ENCODE data around the gene GNL1. TPM values are rescaled to one million over a fixed set of nuclear protein-coding genes. Genes with fewer than 3 reads are reported as not detected.

Gene GNL1
- total RNA-seq, 1 experiment from 2014 or later, result 94.1 TPM

DNA sequence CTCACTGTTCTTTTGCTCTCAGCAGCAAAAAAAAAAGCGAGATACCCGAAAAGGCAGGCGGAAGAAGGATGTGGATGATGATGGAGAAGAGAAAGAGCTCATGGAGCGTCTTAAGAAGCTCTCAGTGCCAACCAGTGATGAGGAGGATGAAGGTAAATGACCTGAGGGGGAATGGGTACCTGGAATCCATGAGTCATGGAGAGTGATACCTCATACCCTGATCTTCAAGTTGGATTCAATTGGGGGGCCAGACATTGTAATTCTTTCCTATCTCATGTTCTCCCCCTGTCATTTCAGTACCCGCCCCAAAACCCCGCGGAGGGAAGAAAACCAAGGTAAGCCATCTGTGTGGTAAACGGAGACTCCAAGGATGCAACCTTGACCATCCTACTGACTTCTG lies 21.8 kb upstream of the GNL1 start:
- H3K9me3 Mint-ChIP-seq (ENCODE audit: unreplicated experiment), result no peaks in the 10 kb centered on the region
- no peak overlapping the region for H3K4me3 Mint-ChIP-seq (ENCODE audit: unreplicated experiment)
- BruUV-seq (replicated peaks), result no TSS peak
- DNase-seq, result no peak
- H3K27me3 Mint-ChIP-seq (ENCODE audit: insufficient read depth, unreplicated experiment), result no peaks in the 10 kb centered on the region
- TF ChIP-seq CTCF (IDR thresholded peaks at IDR 0.05; ENCODE audit: insufficient read depth in 1 of 2, low read depth in 1 of 2, low read length in 1 of 2, severe bottlenecking in 1 of 2, unreplicated experiment in 1 of 2), result no peak
- Histone ChIP-seq H3K27me3 (replicated peaks; ENCODE audit: control insufficient read depth, insufficient read depth, low read length) (no peaks in the 10 kb centered on the region), H3K36me3 (ENCODE audit: control insufficient read depth, insufficient read depth, low read length) (peaks cover 5% of the 10 kb centered on the region; the same call in 1 of the 2 replicates), H3K4me3 (ENCODE audit: low read depth, low read length) (no peak overlapping the region), H3K4me1 (no peaks in the 10 kb centered on the region), H3K9me3 (no peaks in the 10 kb centered on the region)
- H3K4me1 Mint-ChIP-seq (ENCODE audit: low read depth, unreplicated experiment), result peaks cover 14% of the 10 kb centered on the region
- ChIA-PET POLR2A (no interaction called here), CTCF (interaction anchor here (1.2 kb wide), 1 partner anchor 33 kb away, joined by 3 read pairs; no protein-coding TSS in a partner anchor)
- H3K27ac Mint-ChIP-seq (ENCODE audit: unreplicated experiment), result no peak overlapping the region
- intact Hi-C loops (cut with micrococcal nuclease; ENCODE audit: unreplicated experiment), result no loop called here
- H3K36me3 Mint-ChIP-seq (ENCODE audit: insufficient read depth, unreplicated experiment), result peaks cover 75% of the 10 kb centered on the region

- no TSS peak for BruUV-seq (replicated peaks)
- Histone ChIP-seq H3K4me1 (peaks cover 15% of the 10 kb centered on the region; the same call in 1 of the 2 replicates), H3K36me3 (ENCODE audit: control insufficient read depth, insufficient read depth, low read length) (peaks cover 5% of the 10 kb centered on the region; the same call in 1 of the 2 replicates), H3K9me3 (no peaks in the 10 kb centered on the region), H3K4me3 (ENCODE audit: low read depth, low read length) (no peak overlapping the region), H3K27me3 (replicated peaks; ENCODE audit: control insufficient read depth, insufficient read depth, low read length) (no peaks in the 10 kb centered on the region)
- H3K4me3 Mint-ChIP-seq (ENCODE audit: unreplicated experiment), result no peak overlapping the region
- ChIA-PET CTCF (no interaction called here), POLR2A (no interaction called here)
- H3K4me1 Mint-ChIP-seq (ENCODE audit: low read depth, unreplicated experiment), result peaks cover 37% of the 10 kb centered on the region
- no peaks in the 10 kb centered on the region for H3K9me3 Mint-ChIP-seq (ENCODE audit: unreplicated experiment)
- H3K36me3 Mint-ChIP-seq (ENCODE audit: insufficient read depth, unreplicated experiment), result peaks cover 43% of the 10 kb centered on the region
- no peaks in the 10 kb centered on the region for H3K27me3 Mint-ChIP-seq (ENCODE audit: insufficient read depth, unreplicated experiment)
- no peak for DNase-seq
- intact Hi-C loops (cut with micrococcal nuclease; ENCODE audit: unreplicated experiment), result no loop called here
- no peak for TF ChIP-seq CTCF (IDR thresholded peaks at IDR 0.05; ENCODE audit: insufficient read depth in 1 of 2, low read depth in 1 of 2, low read length in 1 of 2, severe bottlenecking in 1 of 2, unreplicated experiment in 1 of 2)
- H3K27ac Mint-ChIP-seq (ENCODE audit: unreplicated experiment), result no peak overlapping the region
Measured at GRCh38 chr6:30573113-30573512, 16.8 kb upstream of the GNL1 start.

DNA sequence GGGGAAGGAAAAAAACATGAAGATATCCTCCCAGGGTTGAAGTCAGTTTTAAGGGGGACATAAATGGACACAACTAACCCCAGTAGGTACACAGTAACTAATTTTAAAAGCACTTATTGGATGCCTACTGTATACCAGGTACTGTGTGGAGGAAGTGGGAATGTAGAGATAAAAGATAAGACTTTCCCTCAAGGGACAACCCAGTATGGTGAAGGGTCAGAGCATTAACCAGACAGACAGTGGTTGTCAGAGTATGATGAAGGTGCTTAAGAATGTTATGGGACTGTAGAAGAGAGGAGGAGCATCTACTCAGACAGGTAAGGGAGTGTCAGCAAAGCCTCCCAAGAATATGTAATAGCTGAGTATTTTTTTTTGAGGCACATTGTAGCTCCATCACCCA lies 15.9 kb upstream of the GNL1 start:
- Mint-ChIP-seq H3K4me3 (ENCODE audit: unreplicated experiment) (peak overlapping the region; percentile 86), H3K27me3 (ENCODE audit: insufficient read depth, unreplicated experiment) (no peaks in the 10 kb centered on the region), H3K27ac (ENCODE audit: unreplicated experiment) (peak overlapping the region; percentile 93), H3K4me1 (ENCODE audit: low read depth, unreplicated experiment) (peaks cover 32% of the 10 kb centered on the region), H3K9me3 (ENCODE audit: unreplicated experiment) (no peaks in the 10 kb centered on the region), H3K36me3 (ENCODE audit: insufficient read depth, unreplicated experiment) (peaks cover 33% of the 10 kb centered on the region)
- no TSS peak for BruUV-seq (replicated peaks)
- intact Hi-C loops (cut with micrococcal nuclease; ENCODE audit: unreplicated experiment), result no loop called here
- no peak for TF ChIP-seq CTCF (IDR thresholded peaks at IDR 0.05; ENCODE audit: insufficient read depth in 1 of 2, low read depth in 1 of 2, low read length in 1 of 2, severe bottlenecking in 1 of 2, unreplicated experiment in 1 of 2)
- no peak for DNase-seq
- POLR2A ChIA-PET, result no interaction called here
- Histone ChIP-seq H3K4me1 (peaks cover 15% of the 10 kb centered on the region; the same call in 1 of the 2 replicates), H3K4me3 (ENCODE audit: low read depth, low read length) (peak overlapping the region; percentile 83), H3K27me3 (replicated peaks; ENCODE audit: control insufficient read depth, insufficient read depth, low read length) (no peaks in the 10 kb centered on the region), H3K36me3 (ENCODE audit: control insufficient read depth, insufficient read depth, low read length) (peaks cover 3% of the 10 kb centered on the region; the same call in 1 of the 2 replicates), H3K9me3 (no peaks in the 10 kb centered on the region)
- CTCF ChIA-PET, result no interaction called here
